HG03175 (cell line): ENCODE results near the gene MAP4.
"Not testable (repeated sequence)": the region's sequence is repeated elsewhere in the genome, so short reads cannot be mapped to it uniquely, and the experiment has no call there.

Experiments
- ATAC-seq: cut with Tn5 transposase; IDR thresholded peaks from one replicate; pipeline ENCODE4 v1.9.1; 2021; ENCODE audit warnings: mild to moderate bottlenecking, moderate library complexity; ENCODE audit not compliant: unreplicated experiment

Gene MAP4

GRCh38 chr3:48018841-48019240 is 2.6 kb upstream of the MAP4 start:
- ATAC-seq: no peak

GRCh38 chr3:48015431-48016180 is 610 bp downstream of the MAP4 start:
- no peak for ATAC-seq

- no peak for ATAC-seq
These were observed 1.9 kb downstream of the MAP4 start for GRCh38 chr3:48014358-48014757.

GRCh38 chr3:48013288-48013980 is 2.8 kb downstream of the MAP4 start:
- no peak for ATAC-seq

GRCh38 chr3:48012659-48013058 is 3.6 kb downstream of the MAP4 start:
- ATAC-seq: no peak

GRCh38 chr3:48008066-48008465 is 8.2 kb downstream of the MAP4 start:
- not testable (repeated sequence) for ATAC-seq

GRCh38 chr3:48007361-48007760 is 8.9 kb downstream of the MAP4 start:
- ATAC-seq: not testable (repeated sequence)

GRCh38 chr3:48006794-48007193 is 9.4 kb downstream of the MAP4 start:
- not testable (repeated sequence) for ATAC-seq

GRCh38 chr3:48004694-48005093 is 11.5 kb downstream of the MAP4 start:
- ATAC-seq: no peak

GRCh38 chr3:48002787-48003186 is 13.4 kb downstream of the MAP4 start:
- no peak for ATAC-seq

GRCh38 chr3:48001991-48002390 is 14.2 kb downstream of the MAP4 start:
- ATAC-seq: no peak

GRCh38 chr3:48000212-48000611 is 16.0 kb downstream of the MAP4 start:
- no peak for ATAC-seq

- ATAC-seq: no peak
These were observed 19.8 kb downstream of the MAP4 start for GRCh38 chr3:47996440-47996839.

- ATAC-seq: no peak
These were observed 22.0 kb downstream of the MAP4 start for GRCh38 chr3:47994180-47994579.

GRCh38 chr3:47991341-47991740 is 24.9 kb downstream of the MAP4 start:
- no peak for ATAC-seq

- ATAC-seq: no peak
These were observed 26.2 kb downstream of the MAP4 start for GRCh38 chr3:47989981-47990440.

- ATAC-seq: no peak
These were observed 30.8 kb downstream of the MAP4 start for GRCh38 chr3:47985381-47985780.

- ATAC-seq: no peak
These were observed 32.0 kb downstream of the MAP4 start for GRCh38 chr3:47984075-47984728.

GRCh38 chr3:47980795-47981194 is 35.4 kb downstream of the MAP4 start:
- ATAC-seq: no peak

- ATAC-seq: no peak
These were observed 37.1 kb downstream of the MAP4 start for GRCh38 chr3:47979070-47979469.

GRCh38 chr3:47978386-47978785 is 37.8 kb downstream of the MAP4 start:
- ATAC-seq: no peak
